HG03342 (cell line): ENCODE data around the gene CCDC57.

Source experiments
- ATAC-seq: cut with Tn5 transposase; IDR thresholded peaks from one replicate; pipeline ENCODE4 v1.9.1; 2021; ENCODE audit warnings: mild to moderate bottlenecking, moderate library complexity; ENCODE audit not compliant: unreplicated experiment

The CCDC57 gene

GRCh38 chr17:82247182-82247823 is 34.7 kb upstream of the CCDC57 start:
- ATAC-seq, result no peak

GRCh38 chr17:82246365-82247181 is 33.9 kb upstream of the CCDC57 start:
- ATAC-seq, result no peak

DNA sequence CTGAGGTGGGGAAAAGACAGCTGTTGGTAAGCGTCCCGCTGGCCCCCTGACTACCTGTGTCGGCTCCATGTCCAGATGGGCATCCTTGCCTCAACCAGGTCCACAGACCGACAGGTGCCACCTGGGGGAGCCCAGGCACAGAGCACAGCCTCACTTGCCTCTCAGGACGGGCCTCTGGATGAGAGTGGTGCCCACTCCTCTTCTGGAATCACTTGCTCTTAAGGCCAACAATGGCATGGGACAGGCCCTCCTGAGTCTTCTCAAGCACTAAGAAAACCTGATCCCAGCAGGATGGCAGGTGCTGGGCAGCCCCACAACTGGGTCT is 33.4 kb upstream of the CCDC57 start:
- ATAC-seq, result no peak

GRCh38 chr17:82245134-82246039 is 32.7 kb upstream of the CCDC57 start:
- no peak for ATAC-seq

DNA sequence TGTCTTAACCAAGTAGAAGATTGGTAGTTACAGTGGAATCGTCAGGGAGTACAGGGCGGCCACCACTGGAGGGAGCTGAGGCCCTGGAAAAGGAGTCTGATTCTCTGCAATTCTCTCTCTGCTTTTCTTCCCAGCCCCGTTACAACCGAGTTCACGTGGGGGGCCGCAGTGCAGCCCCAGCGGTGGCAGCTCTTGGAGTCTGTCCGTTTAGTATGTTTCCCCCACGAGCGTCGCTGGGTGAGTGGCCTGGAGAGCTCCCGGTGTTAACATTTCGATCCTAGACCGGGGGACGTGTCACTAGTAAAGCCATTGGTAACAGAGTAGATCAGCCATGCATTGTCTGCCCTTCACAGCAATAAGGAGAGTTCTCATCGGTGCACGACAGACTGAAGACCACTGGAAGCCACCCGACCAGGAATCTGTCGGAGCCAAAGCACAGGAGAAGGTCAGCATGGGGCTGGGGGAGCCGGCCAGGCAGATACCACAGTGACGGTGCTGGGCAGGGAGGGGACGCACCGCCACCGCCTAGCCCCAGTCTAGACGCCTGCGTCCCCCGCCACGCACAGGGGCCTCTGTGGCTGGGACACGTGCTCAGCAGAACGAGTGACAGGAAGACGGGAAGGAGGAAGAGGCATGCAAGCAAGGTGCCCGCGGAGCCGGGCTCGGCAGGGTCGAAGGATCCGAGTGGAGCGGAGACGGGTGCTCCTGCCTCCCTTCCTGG is 31.9 kb upstream of the CCDC57 start:
- no peak for ATAC-seq

- no peak for ATAC-seq
Observed at GRCh38 chr17:82243648-82244412, 31.2 kb upstream of the CCDC57 start.

DNA sequence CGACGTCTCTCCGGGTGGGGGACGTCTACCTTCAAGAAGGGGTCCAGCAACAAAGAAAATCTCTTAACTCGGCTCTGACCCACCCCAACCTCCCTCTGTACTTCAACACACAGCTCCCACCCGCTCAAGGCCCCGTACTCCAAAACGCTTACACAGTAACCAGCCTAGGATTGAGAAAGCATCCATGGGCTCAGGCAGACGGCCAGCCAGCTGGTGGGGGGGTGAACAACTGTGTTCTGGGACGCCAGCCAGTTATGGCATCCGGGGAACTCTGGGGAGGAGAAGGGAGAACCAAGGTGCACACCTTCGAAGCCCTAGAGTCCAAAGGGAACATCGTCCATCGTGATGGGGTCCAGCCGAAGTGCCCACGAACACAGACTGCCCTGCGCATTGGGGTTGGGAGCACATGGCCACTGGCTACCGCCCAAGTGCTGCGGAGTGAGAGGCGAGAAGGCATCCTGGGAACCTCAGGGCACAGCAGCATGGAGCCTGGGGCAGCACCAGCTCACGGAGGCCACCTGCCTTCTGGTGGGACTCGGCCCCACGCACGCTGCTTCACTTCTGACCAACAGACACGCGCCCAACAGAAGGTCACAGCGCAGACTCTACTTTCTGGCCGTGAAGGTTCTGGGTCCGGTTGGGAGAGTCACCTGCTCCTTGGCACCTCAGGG is 30.5 kb upstream of the CCDC57 start:
- no peak for ATAC-seq

DNA sequence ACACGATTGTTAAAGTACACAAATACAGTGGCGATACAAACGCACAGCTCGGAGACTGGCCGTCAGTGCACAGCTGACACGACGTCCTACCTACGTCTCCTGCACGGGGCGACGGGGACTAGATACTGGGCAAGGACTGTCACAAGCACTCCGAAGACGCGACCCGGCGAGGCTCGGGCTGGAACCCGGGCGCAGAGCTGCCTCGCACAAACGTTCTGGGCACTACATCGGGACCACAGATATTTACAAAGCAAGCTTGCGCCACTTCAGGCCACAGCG is 30.0 kb upstream of the CCDC57 start:
- no peak for ATAC-seq

GRCh38 chr17:82241926-82242697 is 29.5 kb upstream of the CCDC57 start:
- no peak for ATAC-seq

- no peak for ATAC-seq
Observed at GRCh38 chr17:82241183-82241925, 28.7 kb upstream of the CCDC57 start.

DNA sequence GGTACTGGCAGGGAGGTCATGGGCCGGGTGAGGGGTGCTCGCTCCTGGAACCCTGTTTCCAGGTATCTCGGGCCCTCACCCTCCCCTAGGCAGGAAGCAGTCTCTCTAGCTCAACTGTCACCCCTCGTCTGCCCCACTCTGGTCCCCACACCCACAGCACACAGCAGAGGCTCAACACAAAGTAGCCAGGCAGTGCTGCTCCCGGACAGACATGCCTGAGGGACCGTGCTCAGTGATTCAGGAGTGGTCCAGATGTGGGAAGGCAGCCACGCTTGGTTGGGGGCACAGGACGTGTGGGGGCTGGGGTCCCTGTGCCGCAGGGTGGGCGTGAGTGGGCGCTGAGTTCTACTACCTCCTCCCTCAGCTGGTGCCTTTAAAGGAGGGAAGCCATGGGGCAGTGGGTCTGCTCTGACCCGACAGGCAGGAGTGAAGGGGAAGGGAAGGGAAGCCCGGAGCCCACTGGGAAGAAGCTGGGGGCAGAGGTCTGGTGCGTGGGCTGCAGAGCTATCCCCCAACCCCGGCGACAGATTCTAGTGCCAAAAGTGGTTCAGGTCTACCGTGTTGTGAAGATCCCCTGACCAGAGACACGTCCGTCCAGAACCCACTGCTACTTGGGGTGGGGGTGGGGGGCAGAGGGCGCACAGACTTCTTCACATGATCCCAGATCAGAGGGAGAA is 28.0 kb upstream of the CCDC57 start:
- no peak for ATAC-seq

DNA sequence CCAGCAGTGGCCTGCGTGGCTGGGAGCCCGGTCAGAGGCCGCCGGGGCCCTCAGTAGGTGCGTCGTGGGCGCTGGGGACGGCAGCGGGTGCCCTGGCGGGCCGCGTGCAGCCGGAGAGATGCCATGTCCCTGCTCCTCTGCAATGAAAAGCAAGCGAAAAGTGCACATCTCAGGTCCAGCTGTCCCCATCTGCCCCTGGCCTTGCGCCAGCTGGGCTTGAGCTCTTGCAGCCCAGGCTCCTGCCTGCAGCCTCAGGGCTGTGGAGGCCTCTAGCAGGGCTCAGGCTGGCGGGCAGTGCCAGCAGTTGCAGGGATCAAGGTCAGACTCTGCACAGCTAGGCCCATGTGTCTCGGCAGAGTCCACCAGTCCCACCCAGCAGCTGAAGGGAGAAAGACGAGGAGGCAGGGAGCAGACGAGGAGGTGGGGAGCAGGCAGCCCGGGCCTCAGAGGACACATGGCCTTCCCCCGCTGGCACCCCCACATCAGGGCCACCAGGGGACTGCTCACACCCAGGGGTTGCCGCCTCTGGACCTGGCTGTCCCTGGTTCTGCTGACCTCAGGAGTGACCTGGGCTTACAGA is 27.4 kb upstream of the CCDC57 start:
- ATAC-seq, result no peak

DNA sequence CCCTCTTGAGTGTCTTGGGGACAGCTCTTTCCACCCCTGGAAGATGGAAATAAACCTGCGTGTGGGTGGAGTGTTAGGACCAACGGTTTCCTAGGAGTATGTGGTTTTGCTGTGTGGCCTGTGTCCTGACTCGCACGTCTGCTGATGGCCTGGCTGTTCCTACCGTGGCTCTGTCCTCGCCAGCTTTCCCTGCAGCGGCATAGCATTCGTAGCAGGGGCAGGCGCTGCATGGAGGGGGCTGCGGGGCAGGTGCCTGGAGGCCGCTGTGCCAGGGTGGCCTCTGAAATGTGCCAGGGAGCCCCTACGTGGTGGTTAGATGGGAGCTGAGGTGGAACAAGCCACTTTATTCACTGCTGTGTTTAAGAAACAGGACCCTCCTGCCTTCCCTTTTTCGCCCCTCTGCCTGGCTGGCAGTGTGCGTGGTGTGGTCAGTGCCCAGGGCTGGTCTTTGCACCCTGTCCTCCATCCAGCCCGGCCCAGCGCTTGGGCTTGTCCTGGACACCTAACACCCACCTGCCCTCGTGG is 26.8 kb upstream of the CCDC57 start:
- no peak for ATAC-seq

- ATAC-seq, result no peak
Observed at GRCh38 chr17:82238472-82239201, 26.0 kb upstream of the CCDC57 start.

DNA sequence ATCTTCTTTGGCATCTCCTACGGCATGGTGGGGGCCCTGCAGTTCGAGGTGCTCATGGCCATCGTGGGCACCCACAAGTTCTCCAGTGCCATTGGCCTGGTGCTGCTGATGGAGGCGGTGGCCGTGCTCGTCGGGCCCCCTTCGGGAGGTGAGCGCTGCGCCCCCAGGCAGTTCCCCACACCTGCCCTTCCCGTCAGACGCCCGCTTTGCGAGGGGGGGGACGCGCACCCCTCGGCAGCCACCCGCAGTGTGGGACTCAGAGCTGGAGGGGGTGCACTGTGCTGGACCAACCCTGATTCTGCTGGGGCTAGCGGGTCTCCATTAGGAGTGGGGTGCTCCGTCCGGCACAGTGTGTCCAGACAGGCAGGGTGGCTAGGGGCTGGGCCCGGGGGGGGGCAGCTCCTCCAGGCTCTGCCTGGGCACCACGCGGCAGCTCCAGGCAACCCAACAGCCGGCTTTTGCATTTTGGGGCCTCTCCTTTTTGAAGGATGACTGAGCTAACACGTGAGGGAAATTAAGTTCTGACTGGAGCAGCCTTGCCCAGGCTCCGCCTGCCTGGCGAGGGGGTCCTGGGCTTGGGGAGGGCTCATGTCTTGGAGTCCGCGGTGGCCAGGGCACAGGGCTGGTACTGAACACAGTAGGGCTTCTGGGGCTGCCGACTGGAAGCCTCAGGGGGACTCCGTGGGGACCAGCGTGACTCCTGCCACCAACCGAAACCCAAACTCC is 25.3 kb upstream of the CCDC57 start:
- ATAC-seq, result no peak
